Hepatocyte (in vitro differentiated cells): ENCODE results near the gene PRL.

Source experiments
- EZH2 ChIP-seq: fragments of 200-600 bp; sonication (generic); IDR thresholded peaks from 2 replicates; pipeline ENCODE4 v1.6.1; 2016; ENCODE audit warnings: antibody characterized with exemption, mild to moderate bottlenecking, borderline replicate concordance
- EZH2phosphoT487 ChIP-seq: fragments of 200-600 bp; sonication (generic); IDR thresholded peaks from one replicate; pipeline ENCODE4 v1.6.1; 2018; ENCODE audit warnings: antibody characterized with exemption, mild to moderate bottlenecking, low read depth, moderate library complexity; ENCODE audit not compliant: unreplicated experiment, severe bottlenecking
- TF ChIP-seq, protein P1 (sequence below): fragments of 200-600 bp; sonication (generic); IDR thresholded peaks from 2 replicates; pipeline ENCODE4 v1.5.1; 2016; ENCODE audit warnings: antibody characterized with exemption, mild to moderate bottlenecking; ENCODE audit not compliant: poor library complexity

GRCh38 chr6:22290045-22290444 lies 6.8 kb downstream of the PRL start:
- TF ChIP-seq, protein P1, sequence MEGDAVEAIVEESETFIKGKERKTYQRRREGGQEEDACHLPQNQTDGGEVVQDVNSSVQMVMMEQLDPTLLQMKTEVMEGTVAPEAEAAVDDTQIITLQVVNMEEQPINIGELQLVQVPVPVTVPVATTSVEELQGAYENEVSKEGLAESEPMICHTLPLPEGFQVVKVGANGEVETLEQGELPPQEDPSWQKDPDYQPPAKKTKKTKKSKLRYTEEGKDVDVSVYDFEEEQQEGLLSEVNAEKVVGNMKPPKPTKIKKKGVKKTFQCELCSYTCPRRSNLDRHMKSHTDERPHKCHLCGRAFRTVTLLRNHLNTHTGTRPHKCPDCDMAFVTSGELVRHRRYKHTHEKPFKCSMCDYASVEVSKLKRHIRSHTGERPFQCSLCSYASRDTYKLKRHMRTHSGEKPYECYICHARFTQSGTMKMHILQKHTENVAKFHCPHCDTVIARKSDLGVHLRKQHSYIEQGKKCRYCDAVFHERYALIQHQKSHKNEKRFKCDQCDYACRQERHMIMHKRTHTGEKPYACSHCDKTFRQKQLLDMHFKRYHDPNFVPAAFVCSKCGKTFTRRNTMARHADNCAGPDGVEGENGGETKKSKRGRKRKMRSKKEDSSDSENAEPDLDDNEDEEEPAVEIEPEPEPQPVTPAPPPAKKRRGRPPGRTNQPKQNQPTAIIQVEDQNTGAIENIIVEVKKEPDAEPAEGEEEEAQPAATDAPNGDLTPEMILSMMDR = no peak
- TF ChIP-seq EZH2 (no peak), EZH2phosphoT487 (no peak)
